HepG2 (cell line): Measurements from ENCODE around the gene PLEKHG4. TPM values are rescaled to one million over a fixed set of nuclear protein-coding genes. Genes with fewer than 3 reads are reported as not detected.

Experiments
- ARNTL ChIP-seq: sonication (generic); formaldehyde crosslinking; IDR thresholded peaks from 2 replicates; pipeline ENCODE4 v1.4.0; 2020; ENCODE audit warnings: mild to moderate bottlenecking, missing genetic modification reagents
- HOXA3 ChIP-seq: sonication (generic); formaldehyde crosslinking; IDR thresholded peaks from 2 replicates; pipeline ENCODE4 v1.5.0; 2020; ENCODE audit warnings: missing genetic modification reagents
- KDM1A ChIP-seq: IDR thresholded peaks from 2 replicates; pipeline ENCODE4 v1.6.1; 2016; ENCODE audit warnings: missing compliant biosample characterization
- RAD21 ChIP-seq: fragments of 450-650 bp; formaldehyde crosslinking; IDR thresholded peaks from 2 replicates; pipeline ENCODE4 v1.5.0; 2020; ENCODE audit warnings: mild to moderate bottlenecking
- RNF2 ChIP-seq: fragments of 450-650 bp; conservative IDR thresholded peaks from 2 replicates; pipeline ENCODE4 v1.6.1; 2016; ENCODE audit warnings: low read depth
- TMF1 ChIP-seq: sonication (generic); formaldehyde crosslinking; IDR thresholded peaks from 2 replicates; pipeline ENCODE4 v1.8.1; 2022; ENCODE audit warnings: low read depth, missing genetic modification reagents
- ZNF20 ChIP-seq: sonication (generic); formaldehyde crosslinking; IDR thresholded peaks from 2 replicates; pipeline ENCODE4 v1.4.0; 2020; ENCODE audit warnings: mild to moderate bottlenecking, moderate library complexity, missing genetic modification reagents
- ZNF205 ChIP-seq: IDR thresholded peaks from 2 replicates; pipeline ENCODE4 v1.6.1; 2018; ENCODE audit warnings: missing biosample characterization, missing genetic modification reagents
- polyA plus RNA-seq, 8 experiments: library from polyadenylated mRNA; depleted of rRNA in 3 of 8; stranded (reverse) in 7 of 8; unstranded in 1 of 8; fragments of >200 nt; fragmentation: Illumina TruSeq in 4 of 8; extraction: Trizol in 4 of 8; gene quantifications; 2 replicates each; pipeline versions ENCODE4 v1.2.1 to v1.2.3, GENCODE V29; 2011 to 2016; ENCODE audit warnings: low read depth in 4 of 8, missing spikeins in 1 of 8, mixed read lengths in 1 of 8; ENCODE audit not compliant: insufficient read depth in 1 of 8
- total RNA-seq, 5 experiments: library from RNA; depleted of rRNA; stranded (reverse); fragments of >200 nt; fragmentation: Illumina TruSeq; extraction: Trizol; gene quantifications; 2 replicates each; pipeline ENCODE4 v1.2.3, GENCODE V29; 2016; ENCODE audit warnings: low read depth in 1 of 5
- TF ChIP-seq, protein P1 (sequence below): sonication (generic); formaldehyde crosslinking; IDR thresholded peaks from 2 replicates; pipeline ENCODE4 v1.4.0; 2020; ENCODE audit warnings: missing genetic modification reagents
- TF ChIP-seq, protein P2 (sequence below): IDR thresholded peaks from 2 replicates; pipeline ENCODE4 v1.6.1; 2012; ENCODE audit warnings: inconsistent platforms
- TF ChIP-seq, protein P3 (sequence below): sonication (generic); formaldehyde crosslinking; IDR thresholded peaks from 2 replicates; pipeline ENCODE4 v1.4.0; 2020; ENCODE audit warnings: mild to moderate bottlenecking, missing genetic modification reagents
- TF ChIP-seq, protein P4 (sequence below): sonication (generic); formaldehyde crosslinking; IDR thresholded peaks from 2 replicates; pipeline ENCODE4 v1.8.1; 2023; ENCODE audit warnings: missing genetic modification reagents, mild to moderate bottlenecking, borderline replicate concordance
- TF ChIP-seq, protein P5 (sequence below): IDR thresholded peaks from 2 replicates; pipeline ENCODE4 v1.6.1; 2016; ENCODE audit warnings: low read depth
- TF ChIP-seq, protein P6 (sequence below): sonication (generic); formaldehyde crosslinking; IDR thresholded peaks from 2 replicates; pipeline ENCODE4 v1.4.0; 2020; ENCODE audit warnings: missing genetic modification reagents
- TF ChIP-seq, protein P7 (sequence below): sonication (generic); formaldehyde crosslinking; IDR thresholded peaks from 2 replicates; pipeline ENCODE4 v1.4.0; 2020; ENCODE audit warnings: missing genetic modification reagents

PLEKHG4 gene
- total and polyA plus RNA-seq, 2 of the 13 experiments (the other 11 are each of a cell fraction or from before 2014, with no cell fraction given) = 7.1 to 13.6 TPM

DNA sequence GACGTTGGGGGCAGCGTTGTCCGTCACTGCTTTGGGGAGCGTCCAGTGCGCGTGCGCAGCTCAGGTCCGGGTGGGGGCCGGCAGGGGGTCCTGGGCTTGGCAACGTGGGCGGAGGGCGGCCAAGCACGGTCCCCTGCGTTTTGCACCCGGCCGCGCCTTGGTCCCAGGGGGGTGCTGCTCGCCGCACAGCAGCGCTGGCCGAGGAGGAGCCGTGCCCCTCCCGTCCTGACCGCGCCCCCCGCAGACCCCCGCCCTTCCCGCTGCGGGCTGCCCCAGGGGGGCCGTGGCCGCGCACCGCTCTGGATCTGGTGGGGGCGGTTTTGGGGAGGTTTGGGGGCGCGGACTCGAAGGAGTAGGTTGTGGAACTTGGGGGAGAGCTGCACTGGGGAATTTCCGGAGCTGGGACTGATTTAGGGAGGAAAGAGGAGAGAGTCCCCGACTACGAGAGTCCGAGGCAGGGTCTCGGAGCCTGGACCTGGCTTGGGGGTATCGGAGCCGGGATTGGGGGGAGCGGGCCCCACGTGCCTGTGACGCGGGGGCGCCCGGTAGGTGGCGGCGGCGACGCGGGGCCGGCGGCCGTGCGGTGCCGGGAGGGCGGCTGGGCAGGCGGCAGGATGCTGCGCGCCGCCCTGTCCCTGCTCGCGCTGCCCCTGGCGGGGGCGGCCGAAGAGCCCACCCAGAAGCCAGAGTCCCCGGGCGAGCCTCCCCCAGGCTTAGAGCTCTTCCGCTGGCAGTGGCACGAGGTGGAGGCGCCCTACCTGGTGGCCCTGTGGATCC, 30.7 kb upstream of the PLEKHG4 start, which contains the start of gene SLC9A5 (continued):
- TF ChIP-seq, protein P1, sequence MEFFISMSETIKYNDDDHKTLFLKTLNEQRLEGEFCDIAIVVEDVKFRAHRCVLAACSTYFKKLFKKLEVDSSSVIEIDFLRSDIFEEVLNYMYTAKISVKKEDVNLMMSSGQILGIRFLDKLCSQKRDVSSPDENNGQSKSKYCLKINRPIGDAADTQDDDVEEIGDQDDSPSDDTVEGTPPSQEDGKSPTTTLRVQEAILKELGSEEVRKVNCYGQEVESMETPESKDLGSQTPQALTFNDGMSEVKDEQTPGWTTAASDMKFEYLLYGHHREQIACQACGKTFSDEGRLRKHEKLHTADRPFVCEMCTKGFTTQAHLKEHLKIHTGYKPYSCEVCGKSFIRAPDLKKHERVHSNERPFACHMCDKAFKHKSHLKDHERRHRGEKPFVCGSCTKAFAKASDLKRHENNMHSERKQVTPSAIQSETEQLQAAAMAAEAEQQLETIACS (CRISPR knock-in tag) = peak; percentile 47
- TF ChIP-seq TMF1 (CRISPR knock-in tag) (peak; percentile 52; the same call in 1 of the 2 replicates), ZNF20 (no peak), RNF2 (peak; percentile 83; the same call in 1 of the 2 replicates), HOXA3 (CRISPR knock-in tag) (peak; percentile 42; the same call in 1 of the 2 replicates), ZNF205 (0 out of 2 replicates have a peak, but pooled peaks have one; percentile 18), RAD21 (CRISPR knock-in tag) (peak; percentile 57; the same call in 1 of the 2 replicates), ARNTL (CRISPR knock-in tag) (0 out of 2 replicates have a peak, but pooled peaks have one; percentile 43), KDM1A (CRISPR knock-in tag) (no peak)
- TF ChIP-seq, protein P2, sequence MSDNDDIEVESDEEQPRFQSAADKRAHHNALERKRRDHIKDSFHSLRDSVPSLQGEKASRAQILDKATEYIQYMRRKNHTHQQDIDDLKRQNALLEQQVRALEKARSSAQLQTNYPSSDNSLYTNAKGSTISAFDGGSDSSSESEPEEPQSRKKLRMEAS = peak; percentile 87
- TF ChIP-seq, protein P3, sequence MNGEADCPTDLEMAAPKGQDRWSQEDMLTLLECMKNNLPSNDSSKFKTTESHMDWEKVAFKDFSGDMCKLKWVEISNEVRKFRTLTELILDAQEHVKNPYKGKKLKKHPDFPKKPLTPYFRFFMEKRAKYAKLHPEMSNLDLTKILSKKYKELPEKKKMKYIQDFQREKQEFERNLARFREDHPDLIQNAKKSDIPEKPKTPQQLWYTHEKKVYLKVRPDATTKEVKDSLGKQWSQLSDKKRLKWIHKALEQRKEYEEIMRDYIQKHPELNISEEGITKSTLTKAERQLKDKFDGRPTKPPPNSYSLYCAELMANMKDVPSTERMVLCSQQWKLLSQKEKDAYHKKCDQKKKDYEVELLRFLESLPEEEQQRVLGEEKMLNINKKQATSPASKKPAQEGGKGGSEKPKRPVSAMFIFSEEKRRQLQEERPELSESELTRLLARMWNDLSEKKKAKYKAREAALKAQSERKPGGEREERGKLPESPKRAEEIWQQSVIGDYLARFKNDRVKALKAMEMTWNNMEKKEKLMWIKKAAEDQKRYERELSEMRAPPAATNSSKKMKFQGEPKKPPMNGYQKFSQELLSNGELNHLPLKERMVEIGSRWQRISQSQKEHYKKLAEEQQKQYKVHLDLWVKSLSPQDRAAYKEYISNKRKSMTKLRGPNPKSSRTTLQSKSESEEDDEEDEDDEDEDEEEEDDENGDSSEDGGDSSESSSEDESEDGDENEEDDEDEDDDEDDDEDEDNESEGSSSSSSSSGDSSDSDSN = peak; percentile 48; the same call in 1 of the 2 replicates
- TF ChIP-seq, protein P4, sequence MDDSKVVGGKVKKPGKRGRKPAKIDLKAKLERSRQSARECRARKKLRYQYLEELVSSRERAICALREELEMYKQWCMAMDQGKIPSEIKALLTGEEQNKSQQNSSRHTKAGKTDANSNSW (CRISPR knock-in tag) = peak; percentile 71; the same call in 1 of the 2 replicates
- TF ChIP-seq, protein P5, sequence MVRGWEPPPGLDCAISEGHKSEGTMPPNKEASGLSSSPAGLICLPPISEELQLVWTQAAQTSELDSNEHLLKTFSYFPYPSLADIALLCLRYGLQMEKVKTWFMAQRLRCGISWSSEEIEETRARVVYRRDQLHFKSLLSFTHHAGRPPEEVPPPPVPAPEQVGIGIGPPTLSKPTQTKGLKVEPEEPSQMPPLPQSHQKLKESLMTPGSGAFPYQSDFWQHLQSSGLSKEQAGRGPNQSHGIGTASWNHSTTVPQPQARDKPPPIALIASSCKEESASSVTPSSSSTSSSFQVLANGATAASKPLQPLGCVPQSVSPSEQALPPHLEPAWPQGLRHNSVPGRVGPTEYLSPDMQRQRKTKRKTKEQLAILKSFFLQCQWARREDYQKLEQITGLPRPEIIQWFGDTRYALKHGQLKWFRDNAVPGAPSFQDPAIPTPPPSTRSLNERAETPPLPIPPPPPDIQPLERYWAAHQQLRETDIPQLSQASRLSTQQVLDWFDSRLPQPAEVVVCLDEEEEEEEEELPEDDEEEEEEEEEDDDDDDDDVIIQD = no peak
- TF ChIP-seq, protein P6, sequence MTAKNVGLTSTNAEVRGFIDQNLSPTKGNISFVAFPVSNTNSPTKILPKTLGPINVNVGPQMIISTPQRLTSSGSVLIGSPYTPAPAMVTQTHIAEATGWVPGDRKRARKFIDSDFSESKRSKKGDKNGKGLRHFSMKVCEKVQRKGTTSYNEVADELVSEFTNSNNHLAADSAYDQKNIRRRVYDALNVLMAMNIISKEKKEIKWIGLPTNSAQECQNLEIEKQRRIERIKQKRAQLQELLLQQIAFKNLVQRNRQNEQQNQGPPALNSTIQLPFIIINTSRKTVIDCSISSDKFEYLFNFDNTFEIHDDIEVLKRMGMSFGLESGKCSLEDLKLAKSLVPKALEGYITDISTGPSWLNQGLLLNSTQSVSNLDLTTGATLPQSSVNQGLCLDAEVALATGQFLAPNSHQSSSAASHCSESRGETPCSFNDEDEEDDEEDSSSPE (CRISPR knock-in tag) = no peak
- TF ChIP-seq, protein P7, sequence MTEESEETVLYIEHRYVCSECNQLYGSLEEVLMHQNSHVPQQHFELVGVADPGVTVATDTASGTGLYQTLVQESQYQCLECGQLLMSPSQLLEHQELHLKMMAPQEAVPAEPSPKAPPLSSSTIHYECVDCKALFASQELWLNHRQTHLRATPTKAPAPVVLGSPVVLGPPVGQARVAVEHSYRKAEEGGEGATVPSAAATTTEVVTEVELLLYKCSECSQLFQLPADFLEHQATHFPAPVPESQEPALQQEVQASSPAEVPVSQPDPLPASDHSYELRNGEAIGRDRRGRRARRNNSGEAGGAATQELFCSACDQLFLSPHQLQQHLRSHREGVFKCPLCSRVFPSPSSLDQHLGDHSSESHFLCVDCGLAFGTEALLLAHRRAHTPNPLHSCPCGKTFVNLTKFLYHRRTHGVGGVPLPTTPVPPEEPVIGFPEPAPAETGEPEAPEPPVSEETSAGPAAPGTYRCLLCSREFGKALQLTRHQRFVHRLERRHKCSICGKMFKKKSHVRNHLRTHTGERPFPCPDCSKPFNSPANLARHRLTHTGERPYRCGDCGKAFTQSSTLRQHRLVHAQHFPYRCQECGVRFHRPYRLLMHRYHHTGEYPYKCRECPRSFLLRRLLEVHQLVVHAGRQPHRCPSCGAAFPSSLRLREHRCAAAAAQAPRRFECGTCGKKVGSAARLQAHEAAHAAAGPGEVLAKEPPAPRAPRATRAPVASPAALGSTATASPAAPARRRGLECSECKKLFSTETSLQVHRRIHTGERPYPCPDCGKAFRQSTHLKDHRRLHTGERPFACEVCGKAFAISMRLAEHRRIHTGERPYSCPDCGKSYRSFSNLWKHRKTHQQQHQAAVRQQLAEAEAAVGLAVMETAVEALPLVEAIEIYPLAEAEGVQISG (CRISPR knock-in tag) = peak; percentile 37; the same call in 1 of the 2 replicates
